Esophagus muscularis mucosa (tissue), 4 donors: ENCODE results near the gene TANC1.

Experiments used
- EP300 ChIP-seq: sonication (generic); formaldehyde crosslinking; IDR thresholded peaks from one replicate; pipeline ENCODE4 v1.6.1; 2017; ENCODE audit warnings: antibody characterized with exemption
- POLR2A ChIP-seq: fragments of 450-650 bp; IDR thresholded peaks from one replicate; pipeline ENCODE4 v1.6.1; 2017; ENCODE audit warnings: antibody characterized with exemption, moderate library complexity, mild to moderate bottlenecking, low read depth
- TF ChIP-seq, protein P1 (sequence below), 3 experiments: fragments of 200-600 bp in 2 of 3; fragments of 450-650 bp in 1 of 3; sonication (generic) in 2 of 3; IDR thresholded peaks; one replicate each; pipeline ENCODE4 v1.5.1; 2017 to 2019; ENCODE audit warnings: antibody characterized with exemption in 3 of 3, mild to moderate bottlenecking in 2 of 3, moderate library complexity in 1 of 3

DNA sequence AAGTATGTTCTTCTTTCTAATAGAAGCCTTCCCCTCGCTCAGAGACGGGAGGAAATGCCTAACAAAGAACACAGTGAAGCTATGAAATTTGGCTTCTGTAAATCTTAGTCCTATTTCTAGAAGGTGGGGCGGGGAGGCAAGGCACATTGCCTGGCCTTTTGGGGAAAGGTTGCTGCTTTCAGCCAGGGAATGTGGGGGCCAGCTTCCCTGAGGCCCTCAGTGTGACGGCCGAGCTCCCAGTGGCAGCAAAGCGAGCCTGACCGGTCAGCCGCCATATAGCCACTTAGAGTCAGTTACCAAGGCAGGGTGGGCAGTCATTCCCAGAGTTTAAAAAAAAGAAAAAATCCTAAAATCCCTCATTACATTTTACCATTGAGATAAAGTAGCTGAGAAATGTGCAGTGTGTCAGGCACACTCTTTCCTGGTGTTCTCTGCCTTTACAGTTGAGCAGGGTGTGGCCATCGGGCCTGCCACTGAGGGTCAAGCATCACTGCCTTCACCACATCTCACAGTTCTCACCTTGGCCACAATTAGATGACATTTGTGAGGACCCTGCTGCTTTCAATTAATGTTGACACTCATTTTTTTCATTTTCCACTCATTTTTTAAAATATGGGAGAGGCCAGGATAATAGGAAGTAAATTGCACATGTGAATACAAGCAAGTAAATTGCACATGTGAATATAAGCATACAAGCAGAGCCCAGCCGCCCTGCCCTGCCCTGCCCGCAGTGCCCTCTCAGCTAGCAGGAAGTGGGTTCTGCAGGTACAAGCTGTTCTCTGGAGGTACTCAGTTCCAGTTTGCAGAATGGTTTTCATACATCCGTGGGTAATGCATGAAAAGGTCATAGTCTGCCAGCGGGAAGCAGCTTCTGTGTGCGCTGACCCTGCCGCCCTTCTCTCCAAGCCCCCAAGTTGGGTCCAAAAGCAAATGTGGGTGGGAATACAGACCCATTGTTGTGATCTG lies 241.2 kb downstream of the TANC1 start:
- TF ChIP-seq, protein P1, sequence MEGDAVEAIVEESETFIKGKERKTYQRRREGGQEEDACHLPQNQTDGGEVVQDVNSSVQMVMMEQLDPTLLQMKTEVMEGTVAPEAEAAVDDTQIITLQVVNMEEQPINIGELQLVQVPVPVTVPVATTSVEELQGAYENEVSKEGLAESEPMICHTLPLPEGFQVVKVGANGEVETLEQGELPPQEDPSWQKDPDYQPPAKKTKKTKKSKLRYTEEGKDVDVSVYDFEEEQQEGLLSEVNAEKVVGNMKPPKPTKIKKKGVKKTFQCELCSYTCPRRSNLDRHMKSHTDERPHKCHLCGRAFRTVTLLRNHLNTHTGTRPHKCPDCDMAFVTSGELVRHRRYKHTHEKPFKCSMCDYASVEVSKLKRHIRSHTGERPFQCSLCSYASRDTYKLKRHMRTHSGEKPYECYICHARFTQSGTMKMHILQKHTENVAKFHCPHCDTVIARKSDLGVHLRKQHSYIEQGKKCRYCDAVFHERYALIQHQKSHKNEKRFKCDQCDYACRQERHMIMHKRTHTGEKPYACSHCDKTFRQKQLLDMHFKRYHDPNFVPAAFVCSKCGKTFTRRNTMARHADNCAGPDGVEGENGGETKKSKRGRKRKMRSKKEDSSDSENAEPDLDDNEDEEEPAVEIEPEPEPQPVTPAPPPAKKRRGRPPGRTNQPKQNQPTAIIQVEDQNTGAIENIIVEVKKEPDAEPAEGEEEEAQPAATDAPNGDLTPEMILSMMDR (IDR thresholded peaks at IDR 0.05) = no peak
- no peak for TF ChIP-seq POLR2A
- TF ChIP-seq EP300 = no peak
